Stimulated activated CD4-positive, alpha-beta T cell treated with anti-CD3 and anti-CD28 coated beads, Interleukin-15, amount 100 ng/mL, for 24 hours (primary cell): ENCODE results near the gene MYLIP.

Experiments used
- DNase-seq: peaks from one replicate; pipeline ENCODE4 v3.0.0-alpha.2; 2020

The MYLIP gene

GRCh38 chr6:16177881-16178280 is 49.0 kb downstream of the MYLIP start:
- DNase-seq, result no peak

- no peak for DNase-seq
Observed at GRCh38 chr6:16178351-16178750, 49.5 kb downstream of the MYLIP start.

GRCh38 chr6:16179063-16179462 is 50.2 kb downstream of the MYLIP start:
- DNase-seq, result no peak

GRCh38 chr6:16179970-16180431 is 51.1 kb downstream of the MYLIP start:
- peak; percentile 36 for DNase-seq

GRCh38 chr6:16180696-16181438 is 52.0 kb downstream of the MYLIP start:
- no peak for DNase-seq

GRCh38 chr6:16181439-16182297 is 52.8 kb downstream of the MYLIP start:
- DNase-seq, result no peak

GRCh38 chr6:16183187-16183664 is 54.3 kb downstream of the MYLIP start:
- DNase-seq, result no peak

GRCh38 chr6:16184129-16184528 is 55.2 kb downstream of the MYLIP start:
- DNase-seq, result peak; percentile 20

- no peak for DNase-seq
Observed at GRCh38 chr6:16184551-16184950, 55.7 kb downstream of the MYLIP start.

GRCh38 chr6:16187176-16187575 is 58.3 kb downstream of the MYLIP start:
- no peak for DNase-seq

GRCh38 chr6:16190214-16190613 is 61.3 kb downstream of the MYLIP start:
- no peak for DNase-seq

GRCh38 chr6:16196260-16196983 is 67.5 kb downstream of the MYLIP start:
- no peak for DNase-seq

- no peak for DNase-seq
Observed at GRCh38 chr6:16196984-16197546, 68.2 kb downstream of the MYLIP start.
